Peyer's patch (tissue), 4 donors: ENCODE results near the gene FAM43B.

Experiments
- POLR2A ChIP-seq, 2 donors: fragments of 450-650 bp; IDR thresholded peaks; one replicate each; pipeline ENCODE4 v1.5.1; 2017; ENCODE audit warnings: antibody characterized with exemption in 2 of 2, mild to moderate bottlenecking in 2 of 2, moderate library complexity in 2 of 2
- TF ChIP-seq, protein P1 (sequence below), 6 experiments: fragments of 450-650 bp in 4 of 6; fragments of 200-600 bp in 2 of 6; sonication (generic) in 1 of 6; IDR thresholded peaks; one replicate each; pipeline ENCODE4 v1.5.1; 2017 to 2019; ENCODE audit warnings: antibody characterized with exemption in 6 of 6, mild to moderate bottlenecking in 3 of 6, moderate library complexity in 1 of 6

DNA sequence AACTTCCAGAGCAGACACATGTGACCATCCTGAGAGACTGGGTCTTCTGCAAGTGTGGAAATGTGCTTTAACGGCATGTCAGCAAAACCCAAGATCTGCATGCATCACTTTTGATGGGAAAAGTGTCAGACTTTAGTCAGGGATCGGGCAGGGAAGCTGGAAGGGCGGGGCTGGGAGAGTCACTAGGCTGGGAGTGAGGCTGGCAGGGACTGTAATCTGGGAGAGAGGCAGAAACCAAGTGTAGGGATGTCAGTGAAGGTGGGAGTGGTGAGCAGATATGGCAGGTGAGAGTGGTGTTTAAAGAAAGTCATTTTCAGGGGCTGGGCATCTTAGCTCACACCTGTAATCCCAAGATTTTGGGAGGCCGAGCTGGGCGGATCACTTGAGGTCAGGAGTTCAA, 47.8 kb downstream of the FAM43B start:
- TF ChIP-seq POLR2A (IDR thresholded peaks at IDR 0.05) = no peak
- TF ChIP-seq, protein P1, sequence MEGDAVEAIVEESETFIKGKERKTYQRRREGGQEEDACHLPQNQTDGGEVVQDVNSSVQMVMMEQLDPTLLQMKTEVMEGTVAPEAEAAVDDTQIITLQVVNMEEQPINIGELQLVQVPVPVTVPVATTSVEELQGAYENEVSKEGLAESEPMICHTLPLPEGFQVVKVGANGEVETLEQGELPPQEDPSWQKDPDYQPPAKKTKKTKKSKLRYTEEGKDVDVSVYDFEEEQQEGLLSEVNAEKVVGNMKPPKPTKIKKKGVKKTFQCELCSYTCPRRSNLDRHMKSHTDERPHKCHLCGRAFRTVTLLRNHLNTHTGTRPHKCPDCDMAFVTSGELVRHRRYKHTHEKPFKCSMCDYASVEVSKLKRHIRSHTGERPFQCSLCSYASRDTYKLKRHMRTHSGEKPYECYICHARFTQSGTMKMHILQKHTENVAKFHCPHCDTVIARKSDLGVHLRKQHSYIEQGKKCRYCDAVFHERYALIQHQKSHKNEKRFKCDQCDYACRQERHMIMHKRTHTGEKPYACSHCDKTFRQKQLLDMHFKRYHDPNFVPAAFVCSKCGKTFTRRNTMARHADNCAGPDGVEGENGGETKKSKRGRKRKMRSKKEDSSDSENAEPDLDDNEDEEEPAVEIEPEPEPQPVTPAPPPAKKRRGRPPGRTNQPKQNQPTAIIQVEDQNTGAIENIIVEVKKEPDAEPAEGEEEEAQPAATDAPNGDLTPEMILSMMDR (IDR thresholded peaks at IDR 0.05) = no peak
